ENCODE data around the gene MOSMO.
A peak's percentile ranks its signal among the peaks of the same experiment; 100 is the strongest.
"Not testable (repeated sequence)": the region's sequence is repeated elsewhere in the genome, so short reads cannot be mapped to it uniquely, and the experiment has no call there.

The MOSMO gene

DNA sequence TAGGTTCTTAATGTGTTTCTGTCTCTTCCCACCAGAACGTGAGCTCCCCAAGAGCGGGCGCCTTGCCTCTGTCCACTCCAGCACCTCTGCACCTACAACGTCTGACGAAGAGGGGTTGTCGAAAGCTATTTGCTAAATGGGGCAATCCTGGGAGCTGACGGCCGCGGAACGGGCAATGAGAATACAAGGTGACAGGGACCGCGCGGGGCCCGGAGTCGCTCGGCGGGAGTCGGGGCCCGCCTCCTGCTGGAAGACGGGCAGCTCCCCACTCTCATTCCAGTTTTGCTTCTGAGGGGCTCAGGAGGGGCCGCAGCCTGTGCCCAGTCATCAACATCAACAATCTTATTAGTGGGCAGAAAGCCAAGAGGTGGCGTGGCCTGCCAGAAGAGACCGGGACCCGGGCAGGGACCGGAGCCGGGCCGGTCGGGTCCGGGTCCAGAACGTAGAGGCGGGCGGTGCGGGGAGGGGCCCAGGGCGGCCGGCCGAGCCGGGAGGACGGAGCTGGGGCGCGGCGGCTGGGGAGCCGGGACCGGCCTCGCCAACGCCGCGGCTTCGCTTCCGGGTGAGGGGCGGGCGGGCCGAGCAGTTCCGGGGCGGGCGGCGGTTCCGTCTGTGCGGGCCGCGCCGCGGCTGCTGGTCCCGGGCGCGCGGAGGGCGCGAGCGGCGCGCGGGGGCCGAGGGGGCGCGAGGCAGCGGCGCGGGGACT lies at the start of gene MOSMO:
TSS of gene MOSMO (plus strand) at position 603 of the 706 bp plus-strand sequence. CDS start 191 bp downstream, outside the sequence.
- DNase-seq = peak; percentile 77
- ATAC-seq = peak; percentile 90

- ATAC-seq = no peak
These were observed 48.9 kb upstream of the MOSMO start for GRCh38 chr16:21959050-21959449.

GRCh38 chr16:21962475-21962874 lies 45.4 kb upstream of the MOSMO start:
- ATAC-seq (no peak), DNase-seq (no peak)

More at GRCh38 chr16:21959050-21959449, 48.9 kb upstream of the MOSMO start:
- no peak for DNase-seq

DNA sequence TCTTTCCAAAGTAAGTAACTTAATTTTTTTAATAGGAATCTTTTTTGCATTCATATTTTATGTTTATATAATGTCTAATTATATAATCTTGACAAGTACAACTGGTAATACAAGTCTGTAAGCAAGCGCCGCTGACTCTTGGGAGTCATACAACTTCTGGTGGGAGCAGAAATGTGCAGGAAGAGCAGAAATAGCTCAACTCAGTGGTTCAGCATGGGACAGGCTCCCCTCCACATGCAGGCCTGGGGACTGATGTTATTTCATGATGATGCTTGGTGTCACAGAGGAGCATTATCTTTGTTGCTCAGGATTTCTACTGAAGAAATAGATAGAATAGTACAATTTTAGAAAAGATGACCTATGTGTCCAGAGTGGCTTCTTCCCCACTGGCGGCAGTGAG lies 44.0 kb upstream of the MOSMO start:
- DNase-seq (no peak), ATAC-seq (no peak)

DNA sequence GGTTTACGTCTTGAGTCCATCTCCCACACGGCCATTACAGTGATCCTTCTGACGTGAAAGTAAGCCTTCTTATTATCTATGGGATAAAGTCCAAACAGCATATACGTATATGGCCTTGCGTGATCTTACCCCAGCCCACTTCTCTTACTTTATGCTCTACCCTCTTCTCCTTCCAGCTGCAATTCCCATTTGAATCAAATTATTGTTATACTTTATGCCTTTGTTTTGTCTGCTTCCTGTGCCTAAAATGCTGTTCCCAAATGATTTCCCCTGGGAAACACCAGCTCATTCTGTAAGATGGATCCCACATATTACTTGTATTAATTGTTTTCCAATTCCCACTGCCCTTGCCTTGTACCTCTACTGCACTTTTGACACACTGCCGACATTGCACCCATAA lies 43.6 kb upstream of the MOSMO start:
- no peak for DNase-seq
- no peak for ATAC-seq

DNA sequence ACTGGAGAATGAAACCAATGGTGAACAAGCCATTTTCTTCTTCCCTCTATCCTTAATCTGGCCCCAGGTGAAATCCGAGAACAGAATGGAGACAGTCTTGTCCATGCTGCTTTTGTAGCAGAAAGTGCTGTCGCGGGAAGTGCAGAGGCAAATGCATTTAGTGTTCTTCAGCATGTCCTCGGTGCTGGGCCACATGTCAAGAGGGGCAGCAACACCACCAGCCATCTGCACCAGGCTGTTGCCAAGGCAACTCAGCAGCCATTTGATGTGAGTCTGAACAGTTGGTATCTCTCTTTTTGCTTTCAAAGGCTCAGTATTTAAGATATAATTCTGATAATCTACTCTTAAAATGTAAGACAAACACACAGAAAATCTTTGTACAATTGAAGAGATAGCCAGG lies 36.1 kb upstream of the MOSMO start:
- no peak for DNase-seq
- ATAC-seq = no peak

- ATAC-seq (no peak), DNase-seq (no peak)
These were observed 34.0 kb upstream of the MOSMO start for GRCh38 chr16:21973945-21974344.

GRCh38 chr16:21980032-21980431 lies 27.9 kb upstream of the MOSMO start:
- DNase-seq = no peak
- ATAC-seq = no peak

DNA sequence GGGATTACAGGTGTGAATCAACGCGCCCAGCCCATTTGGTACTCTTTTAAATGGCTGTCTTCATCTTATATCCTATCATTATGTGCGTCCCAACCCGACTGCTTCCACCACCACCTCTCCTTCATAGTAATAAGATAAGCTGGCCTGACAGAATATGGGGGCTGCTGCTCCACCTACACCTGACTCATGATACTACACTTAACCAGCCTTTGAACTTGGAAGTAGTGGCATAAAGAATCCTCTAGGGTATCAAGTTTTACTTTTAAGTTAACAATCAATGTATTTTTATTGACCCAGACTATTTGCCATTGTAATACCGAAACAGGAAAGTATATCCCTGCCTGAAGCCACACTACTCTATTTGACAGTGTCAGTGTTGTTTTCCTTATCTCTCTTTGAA lies 25.8 kb upstream of the MOSMO start:
- DNase-seq (no peak), ATAC-seq (no peak)

DNA sequence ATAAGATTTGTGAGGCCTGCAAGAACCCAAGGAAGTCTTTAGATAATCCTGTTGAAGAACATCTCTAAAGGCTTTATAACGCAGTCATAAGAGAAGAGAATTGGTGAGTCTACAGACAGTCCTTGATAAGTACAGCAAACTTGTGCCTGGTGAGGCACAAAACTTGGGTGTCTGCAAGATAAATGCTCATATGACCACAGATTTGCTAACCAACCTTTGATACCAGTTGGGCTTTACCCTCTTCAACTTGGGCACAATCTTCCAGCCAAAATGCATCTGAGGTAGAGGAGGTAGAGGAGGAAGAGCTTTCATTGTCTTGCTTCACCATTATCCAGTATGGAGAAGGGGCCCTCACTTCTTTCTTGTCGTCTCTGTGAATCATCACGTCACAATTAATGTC lies 23.8 kb upstream of the MOSMO start:
- DNase-seq (no peak), ATAC-seq (no peak)

DNA sequence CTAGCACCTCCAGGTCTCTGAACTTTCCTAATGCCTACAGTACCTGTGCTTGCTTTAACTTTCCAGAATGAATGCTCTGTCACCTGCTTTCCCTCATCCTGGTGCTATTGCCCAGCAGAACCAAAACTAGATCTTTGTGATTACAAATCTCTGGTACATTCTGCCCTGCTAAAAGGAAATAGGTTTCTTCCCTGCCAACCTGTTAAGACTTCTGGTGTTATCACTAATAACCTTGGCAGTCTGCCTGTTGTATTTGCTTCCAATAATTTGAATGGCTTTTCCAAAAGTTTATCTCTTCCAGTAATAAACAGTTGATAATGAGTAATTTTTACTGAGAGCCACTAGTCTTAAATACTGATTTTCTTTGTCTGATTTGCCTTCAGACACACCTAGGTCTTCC lies 22.4 kb upstream of the MOSMO start:
- ATAC-seq = no peak

GRCh38 chr16:21986692-21987246 lies 21.1 kb upstream of the MOSMO start:
- DNase-seq (no peak), ATAC-seq (no peak)

More for the DNA sequence above, 22.4 kb upstream of the MOSMO start:
- DNase-seq = no peak

- no peak for ATAC-seq
These were observed 20.4 kb upstream of the MOSMO start for GRCh38 chr16:21987498-21987897.

GRCh38 chr16:21989133-21989532 lies 18.8 kb upstream of the MOSMO start:
- no peak for DNase-seq
- no peak for ATAC-seq

More at GRCh38 chr16:21987498-21987897, 20.4 kb upstream of the MOSMO start:
- DNase-seq = no peak

DNA sequence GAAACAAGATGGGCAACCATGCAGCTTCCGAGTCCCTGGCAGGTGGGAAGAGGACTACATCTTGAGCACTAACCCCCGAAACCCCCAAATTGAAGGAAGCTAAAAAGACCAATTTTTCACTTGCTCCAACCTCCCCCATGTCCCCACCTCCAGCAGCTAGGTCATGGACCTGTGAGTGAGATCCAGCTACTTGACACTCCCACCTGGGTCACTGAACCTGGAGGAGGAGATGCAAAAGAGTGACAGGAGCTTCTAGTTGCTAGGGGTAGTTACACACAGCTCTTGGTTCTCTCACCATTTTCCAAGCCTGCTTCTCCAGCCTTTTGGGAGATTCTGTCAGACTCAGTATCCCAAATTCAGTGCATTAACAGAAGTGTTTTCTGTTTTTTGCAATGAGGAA lies 18.2 kb upstream of the MOSMO start:
- ATAC-seq = no peak
- DNase-seq = no peak

- ATAC-seq (no peak), DNase-seq (no peak)
These were observed 17.4 kb upstream of the MOSMO start for GRCh38 chr16:21990381-21990944.

DNA sequence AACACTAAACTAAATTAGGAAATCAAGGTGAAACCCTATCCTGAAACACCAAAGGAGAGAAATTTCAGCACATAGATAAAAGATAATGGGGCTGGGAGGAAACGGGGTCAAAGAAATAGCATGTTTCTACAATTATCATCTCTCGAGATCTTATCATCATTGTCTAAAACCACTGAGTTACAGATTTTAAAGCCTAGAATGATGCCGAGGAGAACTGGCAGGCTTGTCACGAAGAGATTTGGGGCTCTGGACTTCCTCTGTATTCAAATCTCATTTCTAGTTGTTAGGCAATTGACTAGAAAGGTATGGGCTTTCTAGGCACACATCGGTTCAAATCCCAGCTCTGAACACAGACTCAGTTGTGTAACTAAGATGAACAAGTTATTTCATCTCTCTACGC lies 16.3 kb upstream of the MOSMO start:
- no peak for DNase-seq
- ATAC-seq = no peak

GRCh38 chr16:21994856-21995465 lies 12.9 kb upstream of the MOSMO start:
- DNase-seq (no peak), ATAC-seq (no peak)

- no peak for DNase-seq
- no peak for ATAC-seq
These were observed 10.8 kb upstream of the MOSMO start for GRCh38 chr16:21996923-21997696.

DNA sequence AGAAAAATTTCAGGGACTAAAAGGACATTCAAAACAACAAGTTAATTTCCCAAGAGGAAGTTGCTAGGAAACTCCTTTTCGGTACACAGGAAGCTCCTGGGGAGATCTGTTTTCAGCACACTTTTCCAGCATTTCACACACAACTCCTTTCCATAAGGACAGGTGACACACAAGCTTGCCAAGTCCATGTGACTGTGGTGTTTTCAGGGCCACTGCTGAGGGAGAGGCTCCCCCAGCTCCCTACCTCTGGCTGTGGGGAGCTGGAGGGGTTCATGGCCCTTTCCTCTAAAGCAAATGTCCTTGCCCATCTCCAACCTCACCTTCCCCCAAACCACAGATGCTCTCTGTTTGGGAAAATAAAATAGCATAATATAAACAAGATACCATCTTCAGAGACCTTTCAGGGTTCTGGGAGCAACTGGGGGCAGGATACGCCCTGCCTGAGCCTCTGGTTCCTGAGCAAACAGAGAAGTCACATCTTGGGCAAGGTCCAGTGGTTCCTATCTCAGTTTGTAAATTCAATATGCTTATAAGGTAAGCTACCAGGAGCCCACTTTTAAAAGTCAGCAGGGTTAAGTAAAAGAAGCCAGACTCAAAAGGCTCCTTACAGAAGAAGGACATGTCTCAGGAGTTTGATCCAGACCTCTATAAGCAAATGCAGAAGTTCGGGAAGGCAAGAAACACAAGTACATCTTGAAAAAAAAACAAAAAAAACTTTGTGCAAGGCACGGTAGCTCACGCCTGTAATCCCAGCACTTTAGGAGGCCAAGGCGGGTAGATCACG lies 10.0 kb upstream of the MOSMO start:
- no peak for DNase-seq

DNA sequence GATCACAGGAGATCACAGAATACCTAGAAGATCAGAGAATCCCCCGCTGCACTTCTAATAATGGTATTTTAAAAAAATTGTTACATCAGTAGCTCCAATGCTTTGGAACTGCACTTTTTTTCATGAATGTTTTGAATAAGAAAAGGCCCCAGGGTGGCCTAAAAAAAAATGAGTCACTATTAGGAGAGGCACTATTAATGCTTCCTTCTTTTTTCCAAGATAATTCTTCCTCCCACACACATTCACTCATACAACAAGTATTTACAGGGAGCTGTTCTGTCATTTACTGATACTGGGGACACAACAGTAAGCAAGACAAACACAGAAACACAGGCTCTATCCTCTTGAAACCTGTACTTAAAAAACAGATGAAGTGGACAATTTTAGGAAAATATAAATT lies 6.3 kb upstream of the MOSMO start:
- ATAC-seq (no peak), DNase-seq (no peak)

More for the DNA sequence above, 10.0 kb upstream of the MOSMO start:
- ATAC-seq = no peak

- DNase-seq, ATAC-seq: not testable (repeated sequence)
These were observed 5.9 kb upstream of the MOSMO start for GRCh38 chr16:22002047-22002446.

Data from stimulated activated naive CD8-positive, alpha-beta T cell treated with anti-CD3 and anti-CD28 coated beads, Interleukin-15, Interleukin-2, amounts not matched to agents 100 U/mL and 50 U/mL, for 24 hours (primary cell).